ENCODE data around the gene TBC1D9B. TPM values are rescaled to one million over a fixed set of nuclear protein-coding genes. Genes with fewer than 3 reads are reported as not detected.

The TBC1D9B gene
- polyA plus RNA-seq (2013, experiment 1 of 2; ENCODE audit: insufficient read length), result 94.8 TPM
- polyA plus RNA-seq (2013, experiment 2 of 2; ENCODE audit: insufficient read length), result 91.7 TPM

DNA sequence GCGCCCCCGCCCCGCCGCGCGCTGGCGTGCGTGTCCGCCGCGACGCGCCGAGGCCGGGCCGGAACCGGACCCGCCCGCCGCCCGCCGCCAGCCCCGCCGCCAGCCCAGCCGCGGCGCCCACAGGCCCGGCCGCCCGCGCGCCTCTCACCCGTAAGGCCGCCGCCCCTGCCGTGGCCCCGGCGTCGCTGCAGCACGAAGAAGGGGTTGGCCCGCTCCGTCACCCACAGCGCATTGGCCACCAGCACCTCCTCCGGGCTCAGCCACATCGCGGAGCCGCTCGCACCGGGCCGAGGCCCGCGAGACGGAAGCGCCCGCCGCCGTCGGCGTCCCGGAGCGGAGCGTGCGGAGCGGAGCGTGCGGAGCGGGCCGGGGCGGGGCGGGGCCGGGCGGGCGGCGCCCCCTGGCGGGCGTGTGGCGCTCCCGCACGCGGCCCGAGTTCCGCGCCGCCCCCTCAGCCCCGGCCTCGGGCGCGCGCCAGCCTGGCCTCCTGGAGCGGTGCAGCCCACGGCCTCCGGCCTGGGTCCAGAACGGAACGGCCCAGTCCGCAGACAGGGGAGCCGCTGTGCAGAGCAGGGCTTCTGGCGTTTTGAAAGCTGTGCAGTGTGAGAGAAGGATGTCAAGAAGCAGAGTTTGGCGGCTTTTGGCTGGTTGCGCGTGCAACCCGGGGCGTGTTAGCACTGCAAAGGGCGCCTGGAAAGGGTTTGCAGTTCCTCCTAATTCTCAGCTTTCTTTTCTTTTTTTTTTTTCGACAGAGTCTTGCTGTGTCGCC, at the start of gene TBC1D9B:
Gene TBC1D9B (minus strand): TSS at position 342 of the 769 bp plus-strand sequence. CDS start 76 bp downstream, at position 266.
- DNase-seq, result peak; percentile 77

GRCh38 chr5:179955630-179956029, 47.9 kb upstream of the TBC1D9B start:
- no peak for DNase-seq

GRCh38 chr5:179955062-179955461, 47.4 kb upstream of the TBC1D9B start:
- no peak for DNase-seq

DNA sequence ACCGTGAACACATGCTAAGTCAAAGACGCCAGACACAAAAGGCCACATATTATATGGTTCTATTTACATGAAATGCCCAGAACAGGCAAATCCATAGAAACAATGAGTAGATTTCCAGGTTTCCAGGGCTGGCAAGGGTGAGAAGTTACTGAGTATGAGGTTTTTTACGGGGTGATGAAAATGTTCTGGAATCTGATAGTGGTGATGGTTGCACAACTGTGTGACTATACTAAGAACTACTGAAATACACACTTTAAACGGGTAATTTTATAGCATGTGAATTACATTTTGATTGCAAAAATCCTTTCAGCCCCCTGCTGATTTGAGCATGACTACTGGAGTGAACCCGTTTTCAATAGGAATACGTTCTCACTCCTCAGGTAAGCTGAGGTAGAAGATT, 46.7 kb upstream of the TBC1D9B start:
- no peak for DNase-seq

DNA sequence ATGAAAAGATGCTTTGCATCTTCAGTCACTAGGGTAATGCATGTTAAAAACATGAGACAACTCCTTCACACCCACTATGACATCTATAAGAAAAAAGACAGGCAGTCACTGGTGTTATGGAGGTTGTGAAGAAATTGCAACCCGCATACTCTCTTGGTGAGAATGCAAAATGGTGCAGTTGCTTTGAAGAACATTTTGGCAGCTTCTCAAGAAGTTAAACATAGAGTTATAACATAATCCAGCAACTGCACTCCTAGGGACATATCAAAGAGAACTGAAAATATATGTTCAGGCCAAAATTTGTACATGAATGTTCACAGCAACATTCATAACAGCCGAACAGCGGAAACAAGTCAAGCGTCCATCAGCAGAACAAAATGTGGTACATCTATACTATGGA, 46.3 kb upstream of the TBC1D9B start:
- no peak for DNase-seq

- DNase-seq, result no peak
Observed at GRCh38 chr5:179936976-179937681, 29.4 kb upstream of the TBC1D9B start.

- DNase-seq, result no peak
Observed at GRCh38 chr5:179930788-179931473, 23.2 kb upstream of the TBC1D9B start.

GRCh38 chr5:179927824-179928223, 20.1 kb upstream of the TBC1D9B start:
- no peak for DNase-seq

DNA sequence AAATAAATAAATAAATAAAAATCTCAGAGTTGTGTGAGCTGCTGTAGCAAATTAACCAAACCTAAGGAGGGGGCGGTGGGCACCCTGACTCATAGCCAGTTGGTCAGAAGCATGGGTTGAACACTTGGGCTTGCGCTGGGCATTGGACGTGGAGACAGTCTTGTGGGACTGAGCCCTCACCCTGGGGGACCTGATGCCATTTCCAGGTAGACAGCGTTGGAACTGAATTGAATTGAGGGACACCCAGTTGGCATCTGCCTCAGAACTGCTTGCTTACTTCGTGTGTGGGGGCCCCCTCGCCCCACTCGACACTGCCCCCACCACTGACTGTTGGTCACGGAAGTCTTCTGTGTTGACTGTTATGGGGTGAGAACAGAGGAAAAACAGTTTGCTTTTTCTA, 19.0 kb upstream of the TBC1D9B start:
- no peak for DNase-seq

DNA sequence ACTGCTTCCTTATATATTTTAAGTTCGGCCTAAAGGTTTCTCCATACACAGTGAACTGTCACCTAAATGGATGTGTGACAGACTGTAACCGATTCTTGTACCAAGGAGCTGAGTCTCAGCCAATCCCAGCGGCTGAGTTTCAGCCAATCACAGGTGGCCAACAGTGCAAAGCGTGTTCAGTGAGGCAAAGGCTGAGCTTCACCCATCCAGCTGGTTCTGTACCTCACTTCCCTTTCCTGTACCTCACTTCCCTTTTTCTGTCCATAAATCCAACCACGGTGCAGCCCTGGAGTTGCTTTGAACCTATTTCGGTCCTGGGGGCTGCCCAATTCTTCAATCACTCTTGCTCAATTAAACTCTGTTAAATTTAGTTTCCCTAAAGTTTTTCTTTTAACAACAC, 15.7 kb upstream of the TBC1D9B start:
- DNase-seq, result no peak

DNA sequence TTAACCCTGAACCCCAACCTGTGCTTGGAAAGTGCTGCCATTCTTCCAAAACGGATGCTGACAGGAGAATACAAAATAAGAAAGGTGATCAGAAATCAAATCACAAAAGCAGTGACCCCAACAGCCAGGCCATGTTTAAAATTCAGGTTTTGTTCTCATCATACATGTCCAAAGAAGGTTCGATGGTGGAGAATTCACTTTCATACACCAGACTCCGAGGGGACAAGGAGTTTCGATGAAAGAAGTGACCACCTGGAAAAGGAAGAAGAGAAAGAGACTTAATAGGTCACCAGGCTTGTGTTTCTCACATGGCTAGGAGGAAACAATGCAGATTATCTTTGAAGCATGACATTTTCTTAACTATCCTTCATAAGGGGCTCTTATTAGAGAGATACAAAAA, 12.5 kb upstream of the TBC1D9B start:
- no peak for DNase-seq

DNA sequence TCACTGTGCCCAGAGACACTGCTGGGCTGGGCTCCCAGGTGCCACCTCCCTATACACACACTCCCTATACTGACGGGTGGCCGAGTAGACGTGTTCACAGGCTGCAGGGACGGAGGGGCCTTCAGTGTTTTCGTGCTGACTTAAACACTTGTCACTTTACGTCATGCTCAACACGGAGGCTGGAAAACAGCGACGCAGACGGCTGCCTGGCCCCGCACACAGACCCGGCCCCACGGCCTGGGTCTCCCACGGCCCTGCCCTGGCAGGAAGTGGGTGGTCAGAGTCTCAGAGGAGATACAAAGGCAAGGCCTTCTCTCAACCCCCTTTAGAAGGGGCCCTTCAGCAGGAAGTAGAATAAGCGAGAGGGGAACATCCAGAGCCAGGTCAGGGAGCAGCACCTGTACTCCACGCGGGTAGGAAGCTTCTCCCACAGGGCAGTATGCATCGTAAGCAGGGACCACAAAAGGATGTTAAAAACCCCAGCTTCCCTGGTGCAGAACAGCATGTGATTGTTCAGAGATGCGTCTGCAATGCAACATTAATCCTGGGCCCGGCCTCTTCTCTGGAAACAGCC, 11.9 kb upstream of the TBC1D9B start:
- no peak for DNase-seq

DNA sequence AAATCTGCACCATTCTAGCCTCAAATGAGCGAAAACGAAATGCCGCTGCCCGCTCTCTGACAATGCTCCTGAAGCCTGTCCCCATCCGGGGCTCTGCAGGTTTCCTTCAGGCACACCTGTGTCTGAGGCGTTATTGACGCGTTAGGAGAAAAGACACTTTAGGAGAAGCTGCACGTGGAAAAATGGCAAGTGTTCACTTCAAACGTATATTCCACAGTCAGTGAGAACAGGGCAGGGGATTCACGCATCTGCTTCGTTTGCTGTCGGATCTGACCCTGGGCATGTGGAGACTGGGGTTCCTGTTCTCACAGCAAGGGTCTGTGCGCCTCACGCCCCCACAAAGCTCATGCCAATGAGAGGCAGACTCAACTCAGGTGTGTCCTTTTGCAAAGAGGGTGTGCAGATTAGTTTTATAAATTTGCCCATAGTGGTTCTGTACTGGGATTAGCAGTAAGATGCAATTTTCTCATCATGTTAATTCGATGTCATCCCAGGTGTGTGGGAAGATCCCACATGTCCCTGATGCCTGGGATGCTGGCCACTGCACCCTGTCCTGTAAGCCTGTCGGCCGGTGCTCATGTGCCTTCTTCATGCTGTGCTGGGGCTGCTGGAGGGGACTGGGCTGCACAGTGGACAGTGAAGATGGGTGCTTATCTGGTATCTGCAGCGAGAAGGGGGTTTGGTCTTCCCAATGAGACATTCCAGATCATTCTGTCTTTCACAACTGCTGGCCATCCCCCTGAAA, 11.2 kb upstream of the TBC1D9B start:
- no peak for DNase-seq

DNA sequence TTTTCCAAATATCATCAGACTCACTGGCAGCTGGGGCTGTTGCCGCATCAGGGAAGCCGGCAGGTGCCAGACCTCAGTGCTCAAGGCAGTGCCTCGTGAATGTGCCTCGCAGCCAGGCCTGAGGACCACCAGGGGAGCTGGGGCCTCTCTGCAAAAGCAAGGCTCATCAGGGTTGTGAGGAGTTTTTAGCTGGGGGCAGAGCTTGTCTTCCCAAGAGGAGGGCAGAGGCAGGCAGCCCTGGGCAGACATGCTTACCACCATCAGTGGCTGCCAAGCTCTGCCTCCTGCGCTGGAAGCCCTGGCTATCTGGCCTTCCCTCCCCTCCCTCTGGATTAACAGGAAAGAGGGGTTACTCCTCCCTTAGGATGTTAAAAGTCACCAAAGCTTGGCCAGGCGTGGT, 8.8 kb upstream of the TBC1D9B start:
- DNase-seq, result no peak

GRCh38 chr5:179915406-179915935, 7.8 kb upstream of the TBC1D9B start:
- DNase-seq, result no peak

GRCh38 chr5:179914032-179914755, 6.5 kb upstream of the TBC1D9B start:
- peak; percentile 46 for DNase-seq

DNA sequence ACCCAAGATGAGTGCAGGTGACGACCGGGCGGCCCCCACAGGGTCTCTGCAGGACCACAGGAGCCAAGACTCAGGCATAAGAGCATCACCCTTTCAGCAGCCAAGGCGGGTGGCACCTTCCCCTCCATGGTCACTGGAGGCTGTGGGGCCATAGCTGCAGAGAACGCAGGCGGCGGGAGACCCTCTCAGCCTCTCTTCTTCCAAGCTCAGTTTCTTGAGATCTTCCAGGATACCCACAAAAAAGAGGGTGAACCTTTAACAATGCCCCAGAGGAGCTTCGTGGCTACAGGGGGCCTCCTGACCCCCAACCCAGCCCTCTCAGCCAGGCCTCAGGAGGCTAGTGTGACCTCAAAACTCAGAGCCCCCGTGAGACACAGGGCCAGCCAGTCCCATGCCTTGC, 5.8 kb upstream of the TBC1D9B start:
- DNase-seq, result no peak

DNA sequence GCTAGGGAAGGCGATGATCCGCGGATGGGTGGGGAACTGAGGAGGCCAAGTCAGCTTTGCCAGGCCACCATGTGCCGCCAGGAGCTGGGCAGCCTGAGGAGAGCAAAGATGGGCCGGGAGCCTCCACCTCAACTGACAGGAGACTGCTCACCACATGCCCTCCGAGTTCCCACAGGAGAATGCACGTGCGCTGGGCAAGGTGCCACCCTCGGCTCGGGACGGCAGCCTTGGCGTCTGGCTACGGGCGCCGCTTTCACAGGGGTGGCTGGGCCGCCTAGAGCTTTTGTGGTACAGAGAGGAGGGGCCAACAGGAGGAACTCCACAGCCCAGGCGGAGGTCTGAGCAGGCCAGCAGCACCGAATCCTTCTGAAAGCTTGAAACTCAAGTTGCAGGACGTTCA, 5.3 kb upstream of the TBC1D9B start:
- DNase-seq, result no peak

DNA sequence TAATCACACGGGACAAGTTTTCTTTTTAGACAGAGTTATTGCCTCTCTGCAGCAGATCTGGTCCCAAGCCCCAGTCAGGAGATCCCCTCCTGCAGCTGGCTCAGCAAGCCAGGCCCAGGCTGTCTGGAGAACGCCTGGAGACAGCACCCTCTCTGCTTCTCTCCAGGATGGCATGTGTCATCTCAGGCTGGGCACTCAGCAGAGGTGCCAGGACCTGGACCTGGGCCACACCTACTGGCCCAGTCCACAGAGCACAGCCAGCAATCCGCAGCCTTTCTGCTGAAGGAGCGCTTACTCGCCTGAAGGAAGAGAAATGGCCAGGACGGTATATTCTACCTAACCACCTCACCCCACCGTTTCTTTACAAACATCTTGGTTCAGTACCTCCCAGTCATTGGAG, 4.7 kb upstream of the TBC1D9B start:
- DNase-seq, result no peak

- no peak for DNase-seq
Observed at GRCh38 chr5:179909224-179909623, 1.5 kb upstream of the TBC1D9B start.

GRCh38 chr5:179908528-179908927, 831 bp upstream of the TBC1D9B start:
- no peak for DNase-seq

Measured in fibroblast of skin of scalp (primary cell).